Gastroesophageal sphincter (tissue), 4 donors: ENCODE results near the gene GNB1. TPM values are rescaled to one million over a fixed set of nuclear protein-coding genes. Genes with fewer than 3 reads are reported as not detected.

ENCODE experiments used
- ATAC-seq: fragments of 150-250 bp; one replicate; pipeline ENCODE4 v1.9.1; 2016; ENCODE audit warnings: mild to moderate bottlenecking, moderate library complexity
- H3K27ac ChIP-seq, 4 donors: fragments of 200-600 bp; sonication (generic) in 3 of 4; 1 replicate in 3 of 4; 2 replicates in 1 of 4; pipeline ENCODE4 v1.5.1; 2016 to 2019
- H3K27me3 ChIP-seq: fragments of 200-600 bp; sonication (generic); one replicate; pipeline ENCODE4 v1.5.1; 2019
- H3K36me3 ChIP-seq, 2 donors: fragments of 200-600 bp; sonication (generic); one replicate each; pipeline ENCODE4 v1.5.1; 2019; ENCODE audit warnings: control low read depth in 1 of 2
- H3K4me1 ChIP-seq, 3 donors: fragments of 200-600 bp; sonication (generic); 1 replicate in 2 of 3; 2 replicates in 1 of 3; pipeline ENCODE4 v1.5.1; 2016 to 2019; ENCODE audit warnings: control low read depth in 2 of 3
- H3K4me3 ChIP-seq, 2 donors: fragments of 200-600 bp; sonication (generic); one replicate each; pipeline ENCODE4 v1.5.1; 2019; ENCODE audit warnings: mild to moderate bottlenecking in 1 of 2, moderate library complexity in 1 of 2
- H3K9me3 ChIP-seq, 3 donors: fragments of 200-600 bp; sonication (generic); one replicate each; pipeline ENCODE4 v1.5.1; 2017 to 2019; ENCODE audit warnings: control low read depth in 2 of 3
- EP300 ChIP-seq: sonication (generic); formaldehyde crosslinking; IDR thresholded peaks from one replicate; pipeline ENCODE4 v1.6.1; 2017; ENCODE audit warnings: antibody characterized with exemption, mild to moderate bottlenecking
- POLR2A ChIP-seq, 2 donors: fragments of 450-650 bp; IDR thresholded peaks; one replicate each; pipeline ENCODE4 v1.6.1; 2017; ENCODE audit warnings: antibody characterized with exemption in 2 of 2, mild to moderate bottlenecking in 2 of 2, moderate library complexity in 1 of 2
- POLR2AphosphoS5 ChIP-seq: sonication (generic); formaldehyde crosslinking; IDR thresholded peaks from one replicate; pipeline ENCODE4 v1.6.1; 2017; ENCODE audit warnings: antibody characterized with exemption
- WGBS, 2 donors: methylation state at CpG; one replicate each; pipeline ENCODE4 v1.1.5; 2018; ENCODE audit warnings: low coverage in 1 of 2; 5-methylcytosine and 5-hydroxymethylcytosine counted together
- total RNA-seq, 4 donors: library from RNA; depleted of rRNA; stranded (reverse); fragments of >200 nt; gene quantifications; one replicate each; pipeline ENCODE4 v1.1.0, GENCODE V29; 2016
- TF ChIP-seq, protein P1 (sequence below), 4 experiments: fragments of 200-600 bp in 2 of 4; fragments of 450-650 bp in 2 of 4; sonication (generic) in 1 of 4; IDR thresholded peaks; one replicate each; pipeline ENCODE4 v1.5.1; 2017 to 2019; ENCODE audit warnings: antibody characterized with exemption in 4 of 4, mild to moderate bottlenecking in 2 of 4, moderate library complexity in 2 of 4

Gene GNB1
- total RNA-seq, 4 donors from 2014 or later = 129 to 175 (median 136) TPM

DNA sequence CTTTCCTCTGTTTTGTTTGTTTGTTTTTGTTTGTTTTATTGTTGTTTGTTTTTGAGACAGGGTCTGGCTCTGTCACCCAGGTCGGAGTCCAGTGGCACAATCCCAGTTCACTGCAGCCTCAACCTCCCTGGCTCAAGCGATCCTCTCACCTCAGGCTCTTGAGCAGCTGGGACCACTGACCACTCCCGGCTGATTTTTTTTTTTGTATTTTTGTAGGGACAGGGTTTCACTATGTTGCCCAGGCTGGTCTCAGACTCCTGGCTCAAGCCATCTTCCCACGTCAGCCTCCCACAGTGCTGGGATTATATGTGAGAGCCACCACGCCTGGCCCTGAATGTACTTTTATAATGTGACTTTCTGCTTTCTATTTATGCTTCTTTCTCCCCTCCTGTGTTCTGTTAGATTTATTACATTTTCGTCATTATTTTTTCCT is 19.2 kb upstream of the GNB1 start:
- no peaks in the 10 kb centered on the region for H3K9me3 ChIP-seq
- H3K4me3 ChIP-seq = peak overlapping the region in 1 of 2 donors; percentile 83
- no peaks in the 10 kb centered on the region for H3K27me3 ChIP-seq
- no peak for ATAC-seq
- H3K36me3 ChIP-seq = no peaks in the 10 kb centered on the region
- no peak for TF ChIP-seq EP300
- TF ChIP-seq, protein P1, sequence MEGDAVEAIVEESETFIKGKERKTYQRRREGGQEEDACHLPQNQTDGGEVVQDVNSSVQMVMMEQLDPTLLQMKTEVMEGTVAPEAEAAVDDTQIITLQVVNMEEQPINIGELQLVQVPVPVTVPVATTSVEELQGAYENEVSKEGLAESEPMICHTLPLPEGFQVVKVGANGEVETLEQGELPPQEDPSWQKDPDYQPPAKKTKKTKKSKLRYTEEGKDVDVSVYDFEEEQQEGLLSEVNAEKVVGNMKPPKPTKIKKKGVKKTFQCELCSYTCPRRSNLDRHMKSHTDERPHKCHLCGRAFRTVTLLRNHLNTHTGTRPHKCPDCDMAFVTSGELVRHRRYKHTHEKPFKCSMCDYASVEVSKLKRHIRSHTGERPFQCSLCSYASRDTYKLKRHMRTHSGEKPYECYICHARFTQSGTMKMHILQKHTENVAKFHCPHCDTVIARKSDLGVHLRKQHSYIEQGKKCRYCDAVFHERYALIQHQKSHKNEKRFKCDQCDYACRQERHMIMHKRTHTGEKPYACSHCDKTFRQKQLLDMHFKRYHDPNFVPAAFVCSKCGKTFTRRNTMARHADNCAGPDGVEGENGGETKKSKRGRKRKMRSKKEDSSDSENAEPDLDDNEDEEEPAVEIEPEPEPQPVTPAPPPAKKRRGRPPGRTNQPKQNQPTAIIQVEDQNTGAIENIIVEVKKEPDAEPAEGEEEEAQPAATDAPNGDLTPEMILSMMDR (IDR thresholded peaks at IDR 0.05) = no peak
- TF ChIP-seq POLR2A (IDR thresholded peaks at IDR 0.05) = no peak
- TF ChIP-seq POLR2AphosphoS5 = no peak
- WGBS, 2 donors = 60 to 91% methylated on average over 1 to 6 of the region's 6 CpGs
- H3K27ac ChIP-seq = peak overlapping the region in 3 of 4 donors; percentile 88 to 96 (median 93)
- peaks cover 0 to 36% (median 9%) of the 10 kb centered on the region in 3 donors for H3K4me1 ChIP-seq

DNA sequence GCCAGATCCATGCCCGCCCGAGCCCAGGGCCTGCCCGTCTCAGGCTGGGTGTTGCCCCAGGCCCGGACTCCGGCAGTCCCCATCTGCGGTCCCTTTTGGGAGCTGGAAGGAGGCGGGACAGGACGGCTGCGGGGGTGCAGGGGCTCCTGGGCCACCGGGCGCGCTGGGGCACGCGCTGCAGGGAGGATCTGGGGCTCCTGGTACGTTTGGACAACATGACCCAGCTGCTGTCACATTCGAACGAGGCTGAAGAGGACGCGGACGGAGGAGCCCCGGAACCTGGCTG is 17.6 kb upstream of the GNB1 start:
- TF ChIP-seq, protein P1 (IDR thresholded peaks at IDR 0.05) = no peak
- no peak for TF ChIP-seq POLR2A (IDR thresholded peaks at IDR 0.05)
- no peak for TF ChIP-seq EP300
- TF ChIP-seq POLR2AphosphoS5 = no peak
- ATAC-seq = peak; percentile 26
- no peaks in the 10 kb centered on the region for H3K9me3 ChIP-seq
- WGBS, 2 donors = no CpG with 5 or more reads among the region's 21 CpGs
- H3K4me3 ChIP-seq = peak overlapping the region; percentile 40 to 83
- H3K27me3 ChIP-seq = no peaks in the 10 kb centered on the region
- H3K36me3 ChIP-seq = no peaks in the 10 kb centered on the region
- peaks cover 0 to 36% (median 9%) of the 10 kb centered on the region in 3 donors for H3K4me1 ChIP-seq
- H3K27ac ChIP-seq = peak overlapping the region; percentile 49 to 96 (median 90)

DNA sequence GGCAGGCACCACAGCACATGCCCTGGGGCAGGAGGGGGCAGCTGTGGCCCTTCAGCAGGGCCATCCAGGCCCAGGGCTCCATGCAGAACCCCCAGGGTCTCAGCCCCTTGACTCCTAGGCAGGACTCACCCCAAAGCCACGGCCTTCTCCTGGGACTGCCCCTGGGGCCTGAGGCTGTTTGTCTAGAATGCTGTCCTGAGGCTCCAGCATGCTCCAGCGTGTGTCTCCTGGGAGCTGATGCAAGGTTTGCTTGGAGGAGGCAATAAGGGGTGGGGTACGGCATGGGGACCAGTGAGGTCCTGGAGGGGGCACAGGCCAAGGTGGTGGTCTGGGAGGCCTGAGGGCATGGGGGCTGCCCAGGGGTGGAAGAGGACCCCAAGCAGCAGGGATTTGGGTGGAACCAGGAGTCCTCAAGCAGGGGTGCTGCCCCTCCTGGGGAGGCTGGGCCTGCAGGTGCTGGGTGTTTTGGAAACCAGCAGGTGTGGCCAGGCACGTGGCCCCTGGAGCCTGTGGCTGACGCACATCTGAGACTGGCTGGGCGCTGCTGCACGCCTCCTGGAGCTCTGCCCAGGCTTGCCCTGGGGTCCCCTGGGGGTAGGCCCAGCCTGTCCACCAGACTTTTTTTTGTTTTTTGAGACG is 16.3 kb upstream of the GNB1 start:
- peak overlapping the region in 1 of 4 donors; percentile 41 for H3K27ac ChIP-seq
- WGBS, 2 donors = no CpG with 5 or more reads among the region's 8 CpGs

DNA sequence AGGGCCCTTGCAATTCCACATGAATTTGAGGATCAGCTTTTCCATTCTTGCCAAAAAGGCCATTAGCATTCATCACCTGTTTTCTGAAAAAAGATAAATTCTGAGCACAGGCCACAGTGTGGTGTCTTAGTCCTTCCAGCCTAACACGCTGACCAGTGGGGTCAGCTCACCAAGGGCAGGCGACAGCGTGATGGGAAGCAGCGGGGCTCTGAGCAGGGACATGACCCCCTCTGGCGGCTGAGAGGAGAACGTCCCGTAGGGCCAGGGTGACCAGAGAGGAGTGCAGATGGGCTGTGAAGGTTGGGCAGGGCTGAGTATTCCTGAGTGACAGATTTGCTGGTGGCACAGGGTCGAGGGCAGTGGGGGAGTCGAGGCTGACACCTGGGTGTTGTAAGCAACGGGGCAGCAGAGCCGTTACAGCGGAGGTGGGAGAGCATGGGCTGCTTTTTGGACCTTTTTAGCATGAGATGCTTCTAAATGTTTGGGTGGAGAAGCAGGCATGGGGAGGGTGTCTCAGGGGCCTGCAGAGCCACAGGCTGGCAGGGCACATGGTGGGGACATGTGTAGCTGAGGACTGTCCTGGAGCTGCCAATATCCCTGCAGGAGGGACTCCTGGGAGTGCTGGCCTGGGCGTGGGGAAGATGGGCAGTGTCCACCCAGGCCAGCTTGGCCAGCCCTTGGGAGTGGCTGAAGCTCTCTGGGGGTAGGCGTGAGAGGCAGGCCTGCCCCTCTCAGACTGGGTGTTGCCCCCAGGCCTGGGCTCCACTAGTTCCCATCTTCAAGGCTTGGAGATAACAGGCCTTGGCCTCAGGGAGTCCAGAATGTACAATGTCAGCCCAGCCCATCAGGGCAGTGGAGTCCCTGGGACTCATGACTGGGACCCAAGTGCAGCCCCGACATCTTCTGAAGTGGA is 15.6 kb upstream of the GNB1 start:
- TF ChIP-seq EP300 (no peak), POLR2A (IDR thresholded peaks at IDR 0.05) (no peak), POLR2AphosphoS5 (peak; percentile 58)
- TF ChIP-seq, protein P1 (IDR thresholded peaks at IDR 0.05) = peak in 3 of 4 experiments; percentile 89 to 95 (median 93)
- Histone ChIP-seq H3K36me3 (no peaks in the 10 kb centered on the region), H3K4me3 (no peak overlapping the region), H3K9me3 (no peaks in the 10 kb centered on the region), H3K27me3 (no peaks in the 10 kb centered on the region), H3K27ac (peak overlapping the region in 3 of 4 donors; percentile 6 to 41 (median 38)), H3K4me1 (peaks cover 0 to 36% (median 9%) of the 10 kb centered on the region in 3 donors)
- WGBS, 2 donors = 0 to 12% methylated on average over 1 to 3 of the region's 15 CpGs
- ATAC-seq = peak; percentile 68

More for the DNA sequence above, 16.3 kb upstream of the GNB1 start:
- Histone ChIP-seq H3K4me1 (peaks cover 0 to 36% (median 9%) of the 10 kb centered on the region in 3 donors), H3K4me3 (no peak overlapping the region), H3K36me3 (no peaks in the 10 kb centered on the region), H3K9me3 (no peaks in the 10 kb centered on the region), H3K27me3 (no peaks in the 10 kb centered on the region)
- no peak for TF ChIP-seq POLR2A (IDR thresholded peaks at IDR 0.05)
- TF ChIP-seq, protein P1 (IDR thresholded peaks at IDR 0.05) = no peak
- no peak for TF ChIP-seq POLR2AphosphoS5
- no peak for TF ChIP-seq EP300
- ATAC-seq = no peak
